GM12892 (cell line): ENCODE measurements around the gene TRDN.

ENCODE experiments used
- DNase-seq: peaks from one replicate; pipeline ENCODE4 v3.0.0; 2011; ENCODE audit not compliant: insufficient read length
- FAIRE-seq: peaks from 2 replicates; lab custom pipeline; 2011; peaks lifted over from hg19 to GRCh38; lab: Jason Lieb, UNC
- POLR2A ChIP-seq: IDR thresholded peaks from 2 replicates; pipeline ENCODE4 v1.6.1; 2011; ENCODE audit warnings: low read depth, low read length, control low read depth
- POLR2AphosphoS5 ChIP-seq: IDR thresholded peaks from 2 replicates; pipeline ENCODE4 v1.6.1; 2011; ENCODE audit warnings: low read depth, low read length, control low read depth
- TAF1 ChIP-seq: IDR thresholded peaks from 2 replicates; pipeline ENCODE4 v1.6.1; 2011; ENCODE audit warnings: low read depth, mild to moderate bottlenecking, control low read depth, low read length, borderline replicate concordance

The TRDN gene

GRCh38 chr6:123551939-123552707 is 84.6 kb downstream of the TRDN start:
- no peak for FAIRE-seq
- DNase-seq: no peak
- TF ChIP-seq POLR2A (no peak), POLR2AphosphoS5 (no peak), TAF1 (no peak)

DNA sequence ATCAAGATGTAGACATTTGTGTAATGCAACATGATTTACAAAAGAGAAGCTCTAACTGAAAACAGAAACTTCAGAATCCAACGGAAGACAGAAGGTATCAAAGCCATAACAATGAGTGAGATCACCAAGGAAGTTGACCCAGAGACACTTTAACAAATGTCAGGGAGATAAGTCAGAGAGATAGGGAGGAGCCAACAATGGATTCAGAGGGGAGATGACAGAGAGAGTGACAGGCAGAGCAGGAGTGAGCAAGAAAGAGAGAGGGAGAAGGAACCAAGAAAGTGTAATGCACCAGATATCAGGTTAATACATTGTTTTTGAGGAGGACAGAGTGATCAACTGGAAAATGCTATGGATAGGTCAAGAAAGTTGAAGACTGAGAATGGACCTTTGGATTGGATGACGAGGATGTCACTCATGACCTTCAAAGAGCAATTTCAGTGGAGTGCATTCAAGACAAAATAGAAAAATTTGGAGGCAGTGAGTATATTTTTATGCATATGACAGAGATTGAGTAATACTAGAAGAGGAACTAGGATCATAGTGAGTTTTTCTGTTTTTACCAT is 86.6 kb downstream of the TRDN start:
- DNase-seq (no peak), FAIRE-seq (no peak)
- TF ChIP-seq TAF1 (no peak), POLR2A (no peak), POLR2AphosphoS5 (no peak)

DNA sequence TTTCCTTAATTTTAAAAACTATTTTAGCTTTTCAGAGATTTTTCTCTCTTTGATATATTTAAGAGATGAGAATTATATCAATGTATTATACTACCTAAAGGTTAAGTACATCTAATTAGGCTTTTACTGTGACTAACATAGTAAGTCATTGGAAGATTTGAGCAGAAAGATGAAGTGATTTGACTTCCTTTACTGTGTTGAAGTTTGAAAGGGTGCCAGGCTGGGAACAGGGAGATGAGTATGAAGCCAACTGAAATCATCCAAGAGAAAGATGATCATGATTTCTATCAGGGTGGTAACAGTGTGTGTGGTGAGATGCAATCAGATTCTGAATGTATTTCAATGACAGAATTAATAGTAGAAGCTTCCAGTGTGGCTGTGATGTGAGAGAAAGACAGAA is 87.3 kb downstream of the TRDN start:
- DNase-seq (no peak), FAIRE-seq (no peak)
- TF ChIP-seq POLR2AphosphoS5 (no peak), POLR2A (no peak), TAF1 (no peak)

- no peak for DNase-seq
- TF ChIP-seq POLR2A (no peak), POLR2AphosphoS5 (no peak), TAF1 (no peak)
- FAIRE-seq: no peak
Observed at GRCh38 chr6:123547216-123547978, 89.4 kb downstream of the TRDN start.

DNA sequence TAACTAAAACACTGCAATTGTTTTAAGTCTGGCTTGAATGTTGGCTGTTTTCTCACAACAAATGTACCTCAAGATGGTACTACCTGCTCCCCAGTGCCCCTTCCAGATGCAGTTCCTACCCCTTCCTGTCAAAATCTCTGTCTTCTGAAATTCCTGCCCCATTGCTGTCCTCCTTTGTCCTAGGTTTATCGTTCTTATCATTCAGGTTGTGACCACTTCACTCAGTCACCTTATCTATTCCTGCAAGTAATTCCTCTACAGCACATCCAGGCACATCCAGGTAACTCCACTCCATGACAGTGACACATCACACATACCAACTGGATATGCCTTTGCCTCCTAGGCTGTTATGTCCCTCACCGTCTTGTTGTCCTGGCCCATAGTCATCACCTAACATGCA is 90.2 kb downstream of the TRDN start:
- TF ChIP-seq TAF1 (no peak), POLR2A (no peak), POLR2AphosphoS5 (no peak)
- DNase-seq: no peak
- no peak for FAIRE-seq

DNA sequence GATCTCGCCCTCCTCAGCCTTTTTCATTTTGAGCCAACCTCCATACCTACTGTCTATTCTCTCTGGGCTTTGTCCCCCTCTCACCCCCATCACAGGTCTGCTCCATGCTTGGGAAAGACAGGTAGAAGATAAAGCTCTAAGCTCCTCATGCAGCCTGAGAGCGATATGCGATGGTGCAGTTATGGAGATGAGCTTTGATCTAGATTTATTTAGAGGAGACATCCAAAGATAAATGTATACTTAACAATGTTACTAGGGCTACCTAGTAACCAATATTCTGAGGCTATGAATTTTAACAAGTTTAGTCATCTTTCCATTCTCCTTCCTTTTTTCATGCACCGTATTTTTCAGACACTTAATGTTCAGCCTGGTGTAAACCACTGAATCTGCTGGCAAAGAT is 95.3 kb downstream of the TRDN start:
- FAIRE-seq (no peak), DNase-seq (no peak)
- no peak for TF ChIP-seq POLR2AphosphoS5

GRCh38 chr6:123533862-123534648 is 102.7 kb downstream of the TRDN start:
- no peak for TF ChIP-seq TAF1
- TF ChIP-seq POLR2A: no peak
- no peak for TF ChIP-seq POLR2AphosphoS5
- DNase-seq (no peak), FAIRE-seq (peak; percentile 9)

DNA sequence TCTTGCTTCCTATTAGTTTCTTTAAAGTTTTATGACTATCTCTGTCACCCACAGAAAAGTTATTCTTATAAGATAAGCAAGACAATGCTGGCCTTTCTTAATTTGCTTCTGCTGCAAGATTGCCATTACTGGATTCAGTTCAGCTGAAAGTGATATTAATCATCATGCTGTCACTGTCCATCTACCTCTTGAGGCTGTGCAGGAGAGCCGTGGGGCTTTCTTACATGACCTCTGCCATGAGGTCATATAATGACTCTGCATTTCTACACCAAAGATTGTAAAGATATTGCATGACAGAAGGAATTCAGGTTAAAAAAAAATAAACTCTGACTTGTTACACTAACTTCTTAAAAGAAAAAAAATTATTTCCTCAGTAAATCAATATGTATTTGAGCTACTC is 106.9 kb downstream of the TRDN start:
- TF ChIP-seq POLR2A (no peak), TAF1 (no peak), POLR2AphosphoS5 (no peak)
- no peak for FAIRE-seq
- DNase-seq: no peak

DNA sequence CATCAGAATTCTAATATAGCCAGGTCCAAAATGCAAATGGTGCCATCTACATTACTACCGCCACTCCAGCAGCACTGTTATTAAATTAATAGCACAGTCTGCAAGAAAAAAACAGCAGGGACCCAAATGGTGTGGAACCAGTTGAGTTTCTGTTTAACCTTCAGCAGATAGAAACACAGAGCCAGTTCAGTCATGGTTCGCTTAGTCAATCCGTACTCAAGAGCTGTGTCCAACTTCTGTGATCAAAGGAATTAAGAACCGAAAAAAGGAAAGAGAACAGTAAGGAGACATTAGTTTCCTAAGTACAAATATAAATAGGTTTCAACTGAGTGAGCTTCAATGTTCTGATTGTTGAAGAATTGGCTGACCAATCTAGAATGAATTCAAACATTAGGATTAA is 107.7 kb downstream of the TRDN start:
- FAIRE-seq (no peak), DNase-seq (no peak)
- no peak for TF ChIP-seq TAF1
- TF ChIP-seq POLR2AphosphoS5: no peak
- TF ChIP-seq POLR2A: no peak

DNA sequence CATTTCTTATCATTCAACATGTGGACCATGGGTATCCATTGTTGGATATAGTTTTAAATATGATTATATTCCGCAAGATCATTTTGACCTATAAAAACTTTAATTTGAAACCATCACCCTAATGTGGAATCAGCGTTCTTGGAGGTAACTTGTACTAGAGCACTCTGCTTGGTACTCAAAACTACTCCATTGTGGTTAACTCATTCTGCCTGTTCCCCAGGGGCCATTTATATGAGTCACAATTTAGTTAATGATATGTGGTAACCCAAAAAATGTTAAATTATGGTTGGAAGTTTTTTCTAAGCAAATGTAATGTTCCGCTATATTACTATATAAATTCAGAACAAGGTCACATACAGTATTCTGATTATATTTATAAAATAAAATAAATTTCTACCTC is 109.3 kb downstream of the TRDN start:
- DNase-seq (no peak), FAIRE-seq (no peak)

GRCh38 chr6:123526128-123526527 is 110.6 kb downstream of the TRDN start:
- FAIRE-seq: no peak
- DNase-seq: no peak
- TF ChIP-seq POLR2AphosphoS5 (no peak), TAF1 (no peak), POLR2A (no peak)

More for the DNA sequence above, 109.3 kb downstream of the TRDN start:
- TF ChIP-seq POLR2AphosphoS5 (no peak), POLR2A (no peak), TAF1 (no peak)
